Stimulated activated naive CD4-positive, alpha-beta T cell (primary cell): ENCODE measurements around the gene ZNF513.

Experiments
- DNase-seq, 6 experiments: peaks; one replicate each; lab custom pipeline; 2025; lab: John Stamatoyannopoulos, UW

The ZNF513 gene

GRCh38 chr2:27381577-27382181, 1.1 kb upstream of the ZNF513 start:
- DNase-seq, result no peak

GRCh38 chr2:27379836-27380625, 503 bp downstream of the ZNF513 start:
- DNase-seq, result peak in 4 of 6 experiments; percentile 49 to 63 (median 54)

- no peak for DNase-seq
Measured at GRCh38 chr2:27379383-27379835, 1.1 kb downstream of the ZNF513 start.

GRCh38 chr2:27378809-27379290, 1.7 kb downstream of the ZNF513 start:
- DNase-seq, result no peak

GRCh38 chr2:27378096-27378808, 2.3 kb downstream of the ZNF513 start:
- DNase-seq, result peak in 2 of 6 experiments; percentile 2 to 11

GRCh38 chr2:27377618-27378095, 2.9 kb downstream of the ZNF513 start:
- no peak for DNase-seq

- DNase-seq, result no peak
Measured at GRCh38 chr2:27376866-27377617, 3.5 kb downstream of the ZNF513 start.

- DNase-seq, result no peak
Measured at GRCh38 chr2:27376151-27376865, 4.2 kb downstream of the ZNF513 start.

GRCh38 chr2:27375513-27376099, 4.9 kb downstream of the ZNF513 start:
- DNase-seq, result no peak

- no peak for DNase-seq
Measured at GRCh38 chr2:27373567-27373966, 7.0 kb downstream of the ZNF513 start.

- DNase-seq, result no peak
Measured at GRCh38 chr2:27372937-27373336, 7.6 kb downstream of the ZNF513 start.

GRCh38 chr2:27370816-27371620, 9.5 kb downstream of the ZNF513 start:
- peak in 4 of 6 experiments; percentile 22 to 33 (median 32) for DNase-seq

- peak; percentile 97 to 99 (median 99) for DNase-seq
Measured at GRCh38 chr2:27370026-27370815, 10.3 kb downstream of the ZNF513 start, which contains the start of the genes EIF2B4 and SNX17. Gene EIF2B4, minus strand, starts transcription at chr2:27370338. Its CDS starts 24 bp downstream, at chr2:27370314. Gene SNX17, plus strand, starts transcription at chr2:27370616. Its CDS starts 128 bp downstream, at chr2:27370744.

GRCh38 chr2:27369471-27370025, 11.0 kb downstream of the ZNF513 start:
- DNase-seq, result no peak

- no peak for DNase-seq
Measured at GRCh38 chr2:27363933-27364332, 16.6 kb downstream of the ZNF513 start.

GRCh38 chr2:27362678-27363420, 17.7 kb downstream of the ZNF513 start:
- no peak for DNase-seq

GRCh38 chr2:27356382-27357181, 24.0 kb downstream of the ZNF513 start, which contains the start of gene GTF3C2:
Gene GTF3C2, minus strand, starts transcription at chr2:27356764. Its CDS starts 13,210 bp downstream, at chr2:27343554.
- peak; percentile 84 to 93 (median 90) for DNase-seq
